HEK293T (cell line): ENCODE measurements around the gene LPIN1.

Source experiments
- BHLHE40 ChIP-seq: fragments of 450-650 bp; IDR thresholded peaks from 2 replicates; pipeline ENCODE4 v1.6.1; 2016; ENCODE audit warnings: mild to moderate bottlenecking, moderate library complexity, borderline replicate concordance
- FOXA1 ChIP-seq: fragments of 450-650 bp; IDR thresholded peaks from 2 replicates; pipeline ENCODE4 v1.6.1; 2016; ENCODE audit warnings: mild to moderate bottlenecking
- FOXM1 ChIP-seq: fragments of 450-650 bp; IDR thresholded peaks from 2 replicates; pipeline ENCODE4 v1.6.1; 2017; ENCODE audit warnings: mild to moderate bottlenecking, borderline replicate concordance
- HDGF ChIP-seq: fragments of 450-650 bp; IDR thresholded peaks from 2 replicates; pipeline ENCODE4 v1.6.1; 2017; ENCODE audit warnings: antibody characterized with exemption, borderline replicate concordance
- L3MBTL2 ChIP-seq: fragments of 450-650 bp; conservative IDR thresholded peaks from 2 replicates; pipeline ENCODE4 v1.6.1; 2016; ENCODE audit warnings: mild to moderate bottlenecking
- NFRKB ChIP-seq: fragments of 450-650 bp; IDR thresholded peaks from 2 replicates; pipeline ENCODE4 v1.6.1; 2016; ENCODE audit warnings: mild to moderate bottlenecking, moderate library complexity
- SP1 ChIP-seq: fragments of 450-650 bp; IDR thresholded peaks from 2 replicates; pipeline ENCODE4 v1.6.1; 2017
- SUZ12 ChIP-seq: fragments of 450-650 bp; IDR thresholded peaks from 2 replicates; pipeline ENCODE4 v1.6.1; 2016; ENCODE audit warnings: mild to moderate bottlenecking
- TARDBP ChIP-seq: fragments of 450-650 bp; IDR thresholded peaks from 2 replicates; pipeline ENCODE4 v1.6.1; 2016

DNA sequence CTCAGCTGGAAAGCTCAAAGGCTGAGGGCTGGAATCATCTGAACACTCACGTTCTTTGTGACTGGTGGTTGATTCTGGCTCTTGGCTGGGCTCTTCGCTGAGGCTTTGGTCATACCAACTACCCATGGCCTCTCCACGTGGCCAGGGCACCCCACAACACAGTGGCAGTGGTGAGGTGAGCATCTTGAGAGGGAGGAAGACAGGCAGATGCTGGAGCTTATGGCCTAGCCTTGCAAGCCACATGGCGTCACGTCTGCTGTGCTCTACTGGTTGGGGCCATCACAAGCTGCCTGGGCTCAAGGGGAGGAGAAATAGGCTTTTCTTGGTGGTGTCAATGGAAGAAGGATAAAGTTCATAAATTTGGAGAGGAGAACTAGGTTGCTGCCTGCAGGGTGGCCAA lies 19.6 kb downstream of the LPIN1 start:
- no peak for TF ChIP-seq BHLHE40
- TF ChIP-seq L3MBTL2: no peak
- no peak for TF ChIP-seq SP1
- TF ChIP-seq HDGF: no peak
- no peak for TF ChIP-seq FOXM1
- no peak for TF ChIP-seq TARDBP
- no peak for TF ChIP-seq FOXA1
- TF ChIP-seq NFRKB: no peak
- no peak for TF ChIP-seq SUZ12
